ENCODE measurements around the gene C1QTNF5. TPM values are rescaled to one million over a fixed set of nuclear protein-coding genes. Genes with fewer than 3 reads are reported as not detected.
A peak's percentile ranks its signal among the peaks of the same experiment; 100 is the strongest.

C1QTNF5 gene
- total RNA-seq, 1 experiment from 2014 or later, result 3.0 TPM

- TF ChIP-seq IRF1 (CRISPR knock-in tag; IDR thresholded peaks at IDR 0.05), result no peak
- TF ChIP-seq GABPB1 (CRISPR knock-in tag; IDR thresholded peaks at IDR 0.05), result no peak
- TF ChIP-seq CBFB (CRISPR knock-in tag; IDR thresholded peaks at IDR 0.05; ENCODE audit: low read depth), result no peak
- no peak for TF ChIP-seq ZNF532 (CRISPR knock-in tag; IDR thresholded peaks at IDR 0.05; ENCODE audit: borderline replicate concordance)
- no peak for TF ChIP-seq ZBTB43 (CRISPR knock-in tag; IDR thresholded peaks at IDR 0.05)
- no peak for TF ChIP-seq AFF4 (CRISPR knock-in tag; IDR thresholded peaks at IDR 0.05; ENCODE audit: borderline replicate concordance)
- H3K4me3 Mint-ChIP-seq, result no peak overlapping the region
- no peak for DNase-seq (ENCODE audit: low spot score)
- no peaks in the 10 kb centered on the region for H3K9me3 Mint-ChIP-seq
- POLR2A ChIA-PET, result interaction anchor here (0.8 kb wide), 1 partner anchor 9 kb away, joined by 4 read pairs; no protein-coding TSS in a partner anchor
- peaks cover 54% of the 10 kb centered on the region for H3K4me1 Mint-ChIP-seq
- CTCF ChIA-PET, result interaction anchor here (0.9 to 11.0 kb wide), 7 partner anchors 9 to 104 kb away, joined by 3 to 190 read pairs (median 5); partner anchors contain the start of genes C1QTNF5 and MCAM
- H3K27ac Mint-ChIP-seq, result no peak overlapping the region
- peaks cover 12% of the 10 kb centered on the region for H3K27me3 Mint-ChIP-seq (ENCODE audit: low read depth)
- H3K36me3 Mint-ChIP-seq, result no peaks in the 10 kb centered on the region
- peak; percentile 11; the same call in 1 of the 2 replicates for ATAC-seq
These were observed 29.9 kb upstream of the C1QTNF5 start for GRCh38 chr11:119370486-119371046.

- DNase-seq (ENCODE audit: low spot score), result no peak
- no peak for ATAC-seq
- no peak overlapping the region for H3K4me3 Mint-ChIP-seq
- ChIA-PET CTCF (interaction anchor here (0.7 to 11.0 kb wide), 11 partner anchors 9 to 163 kb away, joined by 3 to 190 read pairs (median 5); partner anchors contain the start of genes C1QTNF5, CBL and USP2), POLR2A (no interaction called here)
- no peaks in the 10 kb centered on the region for H3K9me3 Mint-ChIP-seq
- peaks cover 2% of the 10 kb centered on the region; the same call in 1 of the 2 replicates for H3K36me3 Mint-ChIP-seq
- H3K4me1 Mint-ChIP-seq, result peaks cover 49% of the 10 kb centered on the region
- no peak for TF ChIP-seq ATF2 (CRISPR knock-in tag; IDR thresholded peaks at IDR 0.05; ENCODE audit: borderline replicate concordance, low read depth)
- no peak for TF ChIP-seq ATF3 (CRISPR knock-in tag; conservative IDR thresholded peaks at IDR 0.05)
- TF ChIP-seq HMGXB4 (CRISPR knock-in tag; IDR thresholded peaks at IDR 0.05), result no peak
- TF ChIP-seq CBFB (CRISPR knock-in tag; IDR thresholded peaks at IDR 0.05; ENCODE audit: low read depth), result no peak
- no peak for TF ChIP-seq JUN (CRISPR knock-in tag; IDR thresholded peaks at IDR 0.05)
- peaks cover 24% of the 10 kb centered on the region for H3K27me3 Mint-ChIP-seq (ENCODE audit: low read depth)
- H3K27ac Mint-ChIP-seq, result no peak overlapping the region
These were observed 28.6 kb upstream of the C1QTNF5 start for GRCh38 chr11:119369132-119369925.

Measured in WTC11 (cell line).